NCI-H524 (cell line): ENCODE data around the gene ATP6V0C.
"Not testable (repeated sequence)": the region's sequence is repeated elsewhere in the genome, so short reads cannot be mapped to it uniquely, and the experiment has no call there.

Experiments
- DNase-seq, 2 experiments: peaks; one replicate each; lab custom pipeline; 2025; lab: John Stamatoyannopoulos, UW

ATP6V0C gene

GRCh38 chr16:2550283-2550878 is 36.6 kb downstream of the ATP6V0C start:
- DNase-seq, result not testable (repeated sequence)

GRCh38 chr16:2551420-2551889 is 37.7 kb downstream of the ATP6V0C start:
- not testable (repeated sequence) for DNase-seq

- not testable (repeated sequence) for DNase-seq
These were observed 41.1 kb downstream of the ATP6V0C start for GRCh38 chr16:2554709-2555425.

DNA sequence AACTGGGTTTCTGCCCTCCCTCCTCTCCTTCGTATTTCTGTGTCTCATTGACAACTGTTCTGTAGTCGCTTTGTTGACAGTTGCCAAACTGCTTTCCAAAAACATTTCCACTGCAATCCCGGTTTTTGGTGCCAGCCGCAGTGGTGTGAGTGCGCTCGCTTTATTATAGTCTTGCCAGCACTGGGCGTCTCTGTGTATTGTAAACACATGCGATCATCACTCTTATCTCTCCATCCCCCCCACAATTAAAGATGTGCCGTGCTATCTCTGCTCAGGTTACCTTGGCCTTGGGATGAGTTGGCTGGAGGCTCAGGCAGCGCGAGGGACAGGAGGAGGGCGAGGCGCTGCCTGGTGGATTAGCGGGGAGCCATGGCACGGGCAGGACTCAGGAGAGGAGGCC is 43.4 kb downstream of the ATP6V0C start:
- DNase-seq, result not testable (repeated sequence)

GRCh38 chr16:2560131-2560797 is 46.5 kb downstream of the ATP6V0C start:
- not testable (repeated sequence) for DNase-seq

- DNase-seq, result not testable (repeated sequence)
These were observed 47.0 kb downstream of the ATP6V0C start for GRCh38 chr16:2560798-2561133.

GRCh38 chr16:2567506-2567905 is 53.8 kb downstream of the ATP6V0C start:
- not testable (repeated sequence) for DNase-seq

DNA sequence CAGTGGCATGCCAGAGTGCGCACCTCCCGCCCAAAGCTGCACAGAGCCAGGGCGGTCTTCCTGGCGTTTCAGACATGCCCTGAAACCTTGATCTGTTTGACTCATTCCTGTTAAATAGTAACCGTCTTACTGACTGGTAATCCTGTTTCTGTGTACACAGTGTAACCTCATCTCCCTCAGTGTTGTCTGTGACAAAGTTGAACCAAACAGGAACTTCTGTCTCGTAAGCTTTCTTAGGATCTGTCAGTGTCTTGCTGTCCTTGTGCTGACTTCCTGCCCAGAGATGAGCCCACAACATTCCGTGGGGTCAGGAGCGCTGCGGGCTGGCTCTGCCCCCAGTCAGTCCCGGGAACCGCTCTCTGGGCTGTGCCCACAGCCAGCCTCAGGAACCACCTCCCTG is 54.8 kb downstream of the ATP6V0C start:
- DNase-seq, result not testable (repeated sequence)
